Vagina (tissue), 2 donors: ENCODE results near the gene ACTN3.

Source experiments
- CTCF ChIP-seq, 3 experiments: fragments of 450-650 bp in 2 of 3; fragments of 200-600 bp in 1 of 3; sonication (generic) in 1 of 3; IDR thresholded peaks; one replicate each; pipeline ENCODE4 v1.5.1; 2017 to 2019; ENCODE audit warnings: antibody characterized with exemption in 3 of 3, mild to moderate bottlenecking in 2 of 3, moderate library complexity in 2 of 3
- POLR2A ChIP-seq, 2 donors: fragments of 450-650 bp; IDR thresholded peaks; one replicate each; pipeline ENCODE4 v1.6.1; 2017; ENCODE audit warnings: antibody characterized with exemption in 2 of 2, mild to moderate bottlenecking in 2 of 2, moderate library complexity in 2 of 2
- POLR2AphosphoS5 ChIP-seq, 2 donors: sonication (generic); formaldehyde crosslinking; IDR thresholded peaks; one replicate each; pipeline ENCODE4 v1.9.0; 2017; ENCODE audit warnings: antibody characterized with exemption in 2 of 2, mild to moderate bottlenecking in 2 of 2, low read depth in 1 of 2; ENCODE audit not compliant: insufficient read depth in 1 of 2

- peak in 1 of 2 donors; percentile 23 for TF ChIP-seq POLR2A (IDR thresholded peaks at IDR 0.05)
- peak; percentile 83 to 90 for TF ChIP-seq POLR2AphosphoS5 (IDR thresholded peaks at IDR 0.05; ENCODE audit: insufficient read depth in 1 of 2, low read depth in 1 of 2)
- TF ChIP-seq CTCF (IDR thresholded peaks at IDR 0.05), result peak in 1 of 3 experiments; percentile 12
Observed at GRCh38 chr11:66510271-66510989, 36.3 kb upstream of the ACTN3 start, which contains the start of gene BBS1.
